H1 (cell line): ENCODE data around the gene SLC37A2. TPM values are rescaled to one million over a fixed set of nuclear protein-coding genes. Genes with fewer than 3 reads are reported as not detected.
A peak's percentile ranks its signal among the peaks of the same experiment; 100 is the strongest.

ENCODE experiments used
- CTCF ChIA-PET: fragments of 300-600 bp; sonication (Branson Sonifier 250); formaldehyde crosslinking; loops from one replicate; lab custom pipeline; 2021; ENCODE audit not compliant: partially characterized antibody; lab: Charles Lee
- POLR2A ChIA-PET: fragments of 300-600 bp; sonication (Branson Sonifier 250); formaldehyde crosslinking; loops from one replicate; lab custom pipeline; 2021; ENCODE audit warnings: inconsistent platforms; ENCODE audit not compliant: partially characterized antibody; lab: Charles Lee
- DNase-seq, 2 experiments: peaks; one replicate each; pipeline versions ENCODE4 v3.0.0 to v3.0.0-alpha.2; 2010 to 2022; ENCODE audit warnings: low spot score in 2 of 2, low read depth in 1 of 2, mixed read lengths in 1 of 2
- FAIRE-seq: peaks from 2 replicates; lab custom pipeline; 2011; peaks lifted over from hg19 to GRCh38; lab: Jason Lieb, UNC
- H2AFZ ChIP-seq: 2 replicates; pipeline ENCODE4 v1.8.1; 2012; ENCODE audit warnings: low read length, inconsistent platforms
- H2AK5ac ChIP-seq: 2 replicates; pipeline ENCODE4 v1.6.1; 2013; ENCODE audit warnings: low read depth, low read length
- H2BK120ac ChIP-seq: replicated peaks from 2 replicates; pipeline ENCODE3; 2013; ENCODE audit warnings: low read depth, low read length, inconsistent platforms
- H2BK12ac ChIP-seq: 2 replicates; pipeline ENCODE4 v1.6.1; 2013; ENCODE audit warnings: low read depth, low read length
- H2BK15ac ChIP-seq: 2 replicates; pipeline ENCODE4 v1.6.1; 2013; ENCODE audit warnings: low read length
- H2BK20ac ChIP-seq: 2 replicates; pipeline ENCODE4 v1.6.1; 2013; ENCODE audit warnings: low read length
- H2BK5ac ChIP-seq: 2 replicates; pipeline ENCODE4 v1.6.1; 2013; ENCODE audit warnings: low read depth, low read length
- H3K14ac ChIP-seq: 2 replicates; pipeline ENCODE4 v1.6.1; 2013; ENCODE audit warnings: inconsistent platforms; ENCODE audit not compliant: insufficient read length
- H3K18ac ChIP-seq: 2 replicates; pipeline ENCODE4 v1.6.1; 2013; ENCODE audit warnings: low read length; ENCODE audit errors: extremely low read depth
- H3K23ac ChIP-seq: 2 replicates; pipeline ENCODE4 v1.6.1; 2013; ENCODE audit warnings: inconsistent platforms; ENCODE audit not compliant: insufficient read length
- H3K23me2 ChIP-seq: 2 replicates; pipeline ENCODE4 v1.6.1; 2013; ENCODE audit warnings: low read depth, low read length
- H3K27ac ChIP-seq: 2 replicates; pipeline ENCODE4 v1.6.1; 2011; ENCODE audit warnings: low read depth, low read length, inconsistent platforms
- H3K27me3 ChIP-seq, 4 experiments: replicated peaks in 1 of 4; 1 replicate in 1 of 4; 2 replicates in 3 of 4; pipeline versions ENCODE4 v1.6.1 to v1.8.1; 2011 to 2013; ENCODE audit warnings: low read length in 3 of 4, mild to moderate bottlenecking in 3 of 4, inconsistent platforms in 2 of 4, mixed read lengths in 2 of 4, moderate library complexity in 1 of 4; ENCODE audit not compliant: control insufficient read depth in 3 of 4, insufficient read depth in 3 of 4; ENCODE audit errors: extremely low read depth in 1 of 4
- H3K36me3 ChIP-seq, 4 experiments: 2 replicates each; pipeline versions ENCODE4 v1.6.1 to v1.8.1; 2011 to 2013; ENCODE audit warnings: mild to moderate bottlenecking in 4 of 4, low read length in 3 of 4, moderate library complexity in 2 of 4, control low read depth in 1 of 4, inconsistent platforms in 1 of 4; ENCODE audit not compliant: insufficient read depth in 4 of 4, control insufficient read depth in 2 of 4
- H3K4ac ChIP-seq: replicated peaks from 2 replicates; pipeline ENCODE3; 2013; ENCODE audit warnings: low read length, low read depth, mixed read lengths, inconsistent platforms; ENCODE audit not compliant: insufficient read length
- H3K4me1 ChIP-seq, 4 experiments: replicated peaks in 1 of 4; 1 replicate in 1 of 4; 2 replicates in 3 of 4; pipeline versions ENCODE4 v1.6.1 to v1.8.1; 2011 to 2013; ENCODE audit warnings: low read length in 3 of 4, inconsistent platforms in 2 of 4, mixed read lengths in 1 of 4; ENCODE audit not compliant: insufficient read depth in 4 of 4, control insufficient read depth in 3 of 4
- H3K4me2 ChIP-seq, 2 experiments: 2 replicates each; pipeline versions ENCODE4 v1.6.1 to v1.8.1; 2011 to 2013; ENCODE audit warnings: low read depth in 2 of 2, low read length in 2 of 2, control low read depth in 1 of 2, inconsistent platforms in 1 of 2, mild to moderate bottlenecking in 1 of 2; ENCODE audit not compliant: insufficient read depth in 1 of 2
- H3K4me3 ChIP-seq, 4 experiments: fragments of 200-600, 300-600 bp in 1 of 4; sonication (generic), shearing (Covaris generic), sonication (Bioruptor Twin) in 1 of 4; 2 replicates each; pipeline versions ENCODE4 v1.5.1 to v1.8.1; 2011 to 2016; ENCODE audit warnings: low read length in 4 of 4, low read depth in 3 of 4, control low read depth in 2 of 4, inconsistent platforms in 2 of 4, mild to moderate bottlenecking in 2 of 4, mixed read lengths in 1 of 4, moderate library complexity in 1 of 4; ENCODE audit not compliant: insufficient read depth in 2 of 4; ENCODE audit errors: extremely low read depth in 1 of 4
- H3K56ac ChIP-seq: replicated peaks from 2 replicates; pipeline ENCODE3; 2013; ENCODE audit warnings: low read depth, mild to moderate bottlenecking, mixed read lengths, low read length, inconsistent platforms; ENCODE audit not compliant: insufficient read length
- H3K79me1 ChIP-seq: 2 replicates; pipeline ENCODE4 v1.6.1; 2013; ENCODE audit warnings: low read depth, low read length, control low read depth
- H3K79me2 ChIP-seq, 2 experiments: 2 replicates each; pipeline versions ENCODE4 v1.6.1 to v1.8.1; 2012 to 2013; ENCODE audit warnings: low read length in 2 of 2, mild to moderate bottlenecking in 2 of 2, inconsistent platforms in 1 of 2; ENCODE audit not compliant: insufficient read depth in 2 of 2, control insufficient read depth in 1 of 2
- H3K9ac ChIP-seq, 4 experiments: replicated peaks in 1 of 4; 1 replicate in 1 of 4; 2 replicates in 3 of 4; pipeline versions ENCODE4 v1.6.1 to v1.8.1; 2011 to 2013; ENCODE audit warnings: low read depth in 3 of 4, low read length in 3 of 4, control low read depth in 2 of 4, mild to moderate bottlenecking in 2 of 4, moderate library complexity in 2 of 4, inconsistent platforms in 1 of 4; ENCODE audit errors: extremely low read depth in 1 of 4
- H3K9me3 ChIP-seq, 2 experiments: 2 replicates each; pipeline versions ENCODE4 v1.6.1 to v1.8.1; 2012 to 2013; ENCODE audit warnings: mild to moderate bottlenecking in 2 of 2, moderate library complexity in 2 of 2, control low read depth in 1 of 2, inconsistent platforms in 1 of 2, low read depth in 1 of 2, low read length in 1 of 2, mixed read lengths in 1 of 2; ENCODE audit not compliant: insufficient read depth in 2 of 2
- H4K20me1 ChIP-seq, 2 experiments: replicated peaks in 1 of 2; 2 replicates each; pipeline versions ENCODE3 to v1.8.1; 2011 to 2013; ENCODE audit warnings: inconsistent platforms in 2 of 2, low read length in 2 of 2, mild to moderate bottlenecking in 1 of 2; ENCODE audit not compliant: insufficient read depth in 2 of 2, control insufficient read depth in 1 of 2
- H4K5ac ChIP-seq: 2 replicates; pipeline ENCODE4 v1.6.1; 2013; ENCODE audit warnings: low read length, low read depth, mixed read lengths, inconsistent platforms; ENCODE audit not compliant: insufficient read length
- H4K8ac ChIP-seq: 2 replicates; pipeline ENCODE4 v1.8.0; 2013; ENCODE audit warnings: mild to moderate bottlenecking, moderate library complexity, low read length, inconsistent platforms; ENCODE audit not compliant: insufficient read depth; ENCODE audit errors: extremely low read depth
- H4K91ac ChIP-seq: replicated peaks from 2 replicates; pipeline ENCODE3; 2013; ENCODE audit warnings: low read length, mixed read lengths, inconsistent platforms; ENCODE audit not compliant: insufficient read length
- EZH2 ChIP-seq: fragments of 200-600 bp; sonication (generic); IDR thresholded peaks from 2 replicates; pipeline ENCODE4 v1.7.1; 2012; ENCODE audit warnings: low read depth, mild to moderate bottlenecking, moderate library complexity, low read length, inconsistent platforms; ENCODE audit not compliant: severe bottlenecking
- RBBP5 ChIP-seq: IDR thresholded peaks from 2 replicates; pipeline ENCODE4 v1.7.1; 2012; ENCODE audit warnings: low read depth, mild to moderate bottlenecking, inconsistent platforms, low read length, moderate library complexity, borderline replicate concordance
- WGBS, 2 experiments: shearing (Covaris generic) in 1 of 2; methylation state at CpG; one replicate each; pipeline versions ENCODE4 v1.1.6 to v1.1.7; 2013 to 2015; ENCODE audit warnings: low lambda C conversion rate in 2 of 2, mixed read lengths in 2 of 2, inconsistent platforms in 1 of 2, low coverage in 1 of 2, missing lambda C conversion rate in 1 of 2; ENCODE audit not compliant: insufficient replicate concordance in 2 of 2, insufficient coverage in 1 of 2, insufficient read length in 1 of 2; ENCODE audit errors: extremely low coverage in 1 of 2, missing lambda C conversion rate in 1 of 2; 5-methylcytosine and 5-hydroxymethylcytosine counted together
- polyA plus RNA-seq, 7 experiments: library from polyadenylated mRNA; depleted of rRNA in 3 of 7; stranded (reverse) in 5 of 7; unstranded in 2 of 7; fragments of >200 nt in 5 of 7; fragments of 200-250 nt in 2 of 7; gene quantifications; 1 replicate in 5 of 7; 2 replicates in 1 of 7; 4 replicates in 1 of 7; pipeline versions ENCODE4 v1.2.1 to v1.2.3, GENCODE V29; 2011 to 2013; ENCODE audit warnings: missing spikeins in 2 of 7, mixed read lengths in 2 of 7
- total RNA-seq: library from RNA; stranded (reverse); fragmentation: NEBNext Ultra II Directional; extraction: Animal tissue kit (Norgen Biotek cat#: 25700); gene quantifications from 2 replicates; pipeline ENCODE4 v1.2.1, GENCODE V29; 2021

The SLC37A2 gene
- total and polyA plus RNA-seq, 2 of the 8 experiments (the other 6 are each of a cell fraction or from before 2014, with no cell fraction given), result 1.3 to 1.9 TPM

DNA sequence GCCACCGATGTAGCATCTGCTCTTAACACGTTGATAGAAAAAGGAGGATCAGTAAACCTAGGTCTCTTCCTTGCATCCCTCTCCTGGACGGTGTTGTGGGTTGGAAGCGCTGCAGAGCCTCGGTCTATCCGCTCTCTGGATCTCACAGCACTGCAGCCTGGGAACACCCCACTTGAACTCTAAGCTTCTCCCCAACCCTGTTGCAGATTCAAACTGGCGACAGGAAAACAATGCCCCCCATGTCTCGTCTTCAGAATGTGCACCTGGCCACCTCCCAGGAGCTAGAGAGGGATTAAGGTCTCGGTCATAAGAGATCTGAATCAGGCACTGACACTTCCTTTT is 47.9 kb downstream of the SLC37A2 start:
- H3K79me1 ChIP-seq, result no peaks in the 10 kb centered on the region; the same call in 1 of the 2 replicates
- H2BK12ac ChIP-seq, result no peak overlapping the region; the same call in 1 of the 2 replicates
- FAIRE-seq (no peak), DNase-seq (no peak)
- peak overlapping the region; percentile 88 to 94 for H3K4me2 ChIP-seq
- H4K8ac ChIP-seq, result no peak overlapping the region
- no peaks in the 10 kb centered on the region for H3K27me3 ChIP-seq
- H2AFZ ChIP-seq, result peak overlapping the region; percentile 89
- H3K23ac ChIP-seq, result no peak overlapping the region
- H3K14ac ChIP-seq, result no peak overlapping the region
- peaks cover 2 to 6% (median 3%) of the 10 kb centered on the region in 4 experiments; a peak in 3 of 7 replicates for H3K4me1 ChIP-seq
- no peak overlapping the region for H2BK20ac ChIP-seq
- no peak overlapping the region for H4K5ac ChIP-seq
- peak overlapping the region; percentile 60 for H2BK5ac ChIP-seq
- peaks cover 0 to 13% of the 10 kb centered on the region in 2 experiments; a peak in 2 of 4 replicates for H3K79me2 ChIP-seq
- H3K56ac ChIP-seq, result no peak overlapping the region
- H2BK120ac ChIP-seq, result no peak overlapping the region
- H2BK15ac ChIP-seq, result no peak overlapping the region
- peaks cover 10 to 11% of the 10 kb centered on the region in 2 experiments; a peak in 3 of 4 replicates for H3K9me3 ChIP-seq
- H4K20me1 ChIP-seq, result no peaks in the 10 kb centered on the region
- ChIA-PET POLR2A (interaction anchor here (1.3 kb wide), 1 partner anchor 33 kb away, joined by 3 read pairs; no protein-coding TSS in a partner anchor), CTCF (interaction anchor here (1.1 to 13.5 kb wide), 8 partner anchors 14 to 318 kb away, joined by 3 to 247 read pairs (median 10); no protein-coding TSS in a partner anchor)
- H3K9ac ChIP-seq, result peak overlapping the region; percentile 75 to 90 (median 81)
- H3K4ac ChIP-seq, result no peak overlapping the region
- peaks cover 3% of the 10 kb centered on the region; the same call in 1 of the 2 replicates for H3K23me2 ChIP-seq
- peak overlapping the region; percentile 63 for H3K27ac ChIP-seq
- peak overlapping the region; percentile 59 to 80 (median 76) for H3K4me3 ChIP-seq
- TF ChIP-seq RBBP5, result 0 out of 2 replicates have a peak, but pooled peaks have one; percentile 62
- no peak for TF ChIP-seq EZH2
- WGBS, 2 experiments, result 1% methylated on average over 9 of the region's 9 CpGs; no CpG with 5 or more reads in 1 of the 2 experiments
- peak overlapping the region; percentile 56; the same call in 1 of the 2 replicates for H3K18ac ChIP-seq
- peaks cover 0 to 8% (median 4%) of the 10 kb centered on the region in 4 experiments; a peak in 3 of 8 replicates for H3K36me3 ChIP-seq
- H2AK5ac ChIP-seq, result no peak overlapping the region; the same call in 1 of the 2 replicates
- no peak overlapping the region for H4K91ac ChIP-seq
